T-helper 2 cell (primary cell): Measurements from ENCODE around the gene IQGAP3.
"Not testable (repeated sequence)": the region's sequence is repeated elsewhere in the genome, so short reads cannot be mapped to it uniquely, and the experiment has no call there.

ENCODE experiments used
- DNase-seq, 5 experiments: peaks; one replicate each; pipeline versions ENCODE4 v3.0.0 to v3.0.0-alpha.2; 2012 to 2022

IQGAP3 gene

DNA sequence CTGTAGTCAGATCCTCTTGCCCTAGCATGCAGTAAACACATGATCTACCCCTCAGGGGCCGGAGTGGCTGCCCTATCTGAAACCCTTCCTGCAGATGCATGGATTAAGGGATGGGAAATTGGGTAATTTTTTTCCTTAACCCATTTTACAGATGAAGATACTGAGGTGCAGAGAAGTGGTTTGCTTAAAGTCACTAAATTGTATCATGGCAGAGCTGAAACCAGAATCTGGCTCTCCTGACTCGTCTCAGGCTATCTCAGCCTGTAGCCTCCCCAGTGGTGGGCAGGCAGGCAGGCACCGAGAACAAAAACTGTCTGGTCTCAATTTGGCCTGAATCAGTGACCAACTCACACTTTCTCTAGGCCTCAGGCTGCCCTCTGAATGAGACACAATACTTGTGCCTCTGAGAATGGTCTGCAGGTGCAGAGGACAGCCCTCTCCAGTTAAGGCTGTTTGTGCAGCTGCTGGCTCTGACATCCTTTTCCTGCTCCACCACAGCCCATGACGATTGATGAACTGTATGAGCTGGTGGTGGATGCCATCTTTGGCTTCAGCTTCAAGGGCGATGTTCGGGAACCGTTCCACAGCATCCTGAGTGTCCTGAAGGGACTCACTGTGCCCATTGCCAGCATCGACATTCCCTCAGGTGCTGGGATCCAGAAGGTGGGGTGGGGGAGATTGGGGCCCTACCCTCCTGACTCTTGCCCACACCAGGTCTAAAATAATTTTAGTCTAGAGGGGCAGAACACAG is 20.7 kb upstream of the IQGAP3 start:
- DNase-seq, result no peak

GRCh38 chr1:156592158-156592909 is 20.0 kb upstream of the IQGAP3 start:
- DNase-seq, result no peak

DNA sequence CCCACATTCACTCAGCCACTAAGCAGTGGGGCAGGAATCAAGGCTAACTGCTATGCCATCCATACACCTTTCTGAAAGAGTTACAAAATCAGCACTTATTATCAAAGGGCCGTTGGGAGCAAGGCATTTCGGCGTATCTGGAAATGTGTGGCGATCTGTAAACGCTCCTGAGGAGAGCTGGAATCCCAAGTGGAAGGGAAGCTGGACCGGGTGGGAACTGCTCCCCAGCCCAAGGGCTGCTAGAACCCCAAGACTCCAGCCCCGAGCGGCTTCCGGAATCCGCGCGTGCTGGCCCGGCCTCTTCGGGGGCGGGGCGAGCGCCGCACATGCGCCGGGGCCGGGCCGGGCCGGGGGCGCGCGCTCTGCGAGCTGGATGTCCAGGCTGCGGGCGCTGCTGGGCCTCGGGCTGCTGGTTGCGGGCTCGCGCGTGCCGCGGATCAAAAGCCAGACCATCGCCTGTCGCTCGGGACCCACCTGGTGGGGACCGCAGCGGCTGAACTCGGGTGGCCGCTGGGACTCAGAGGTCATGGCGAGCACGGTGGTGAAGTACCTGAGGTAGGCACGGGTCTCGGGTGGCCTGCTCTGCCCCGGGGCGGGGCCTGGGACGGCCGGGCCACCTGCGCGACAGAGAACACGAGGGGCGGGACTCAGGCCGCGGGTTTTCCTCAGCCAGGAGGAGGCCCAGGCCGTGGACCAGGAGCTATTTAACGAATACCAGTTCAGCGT is 19.2 kb upstream of the IQGAP3 start, which contains the start of gene NAXE:
NAXE (plus strand) TSS at position 345 of the 726 bp plus-strand sequence; CDS start at position 374, 29 bp downstream.
- peak; percentile 52 to 76 (median 54) for DNase-seq

GRCh38 chr1:156591181-156591431 is 18.7 kb upstream of the IQGAP3 start:
- DNase-seq, result no peak

DNA sequence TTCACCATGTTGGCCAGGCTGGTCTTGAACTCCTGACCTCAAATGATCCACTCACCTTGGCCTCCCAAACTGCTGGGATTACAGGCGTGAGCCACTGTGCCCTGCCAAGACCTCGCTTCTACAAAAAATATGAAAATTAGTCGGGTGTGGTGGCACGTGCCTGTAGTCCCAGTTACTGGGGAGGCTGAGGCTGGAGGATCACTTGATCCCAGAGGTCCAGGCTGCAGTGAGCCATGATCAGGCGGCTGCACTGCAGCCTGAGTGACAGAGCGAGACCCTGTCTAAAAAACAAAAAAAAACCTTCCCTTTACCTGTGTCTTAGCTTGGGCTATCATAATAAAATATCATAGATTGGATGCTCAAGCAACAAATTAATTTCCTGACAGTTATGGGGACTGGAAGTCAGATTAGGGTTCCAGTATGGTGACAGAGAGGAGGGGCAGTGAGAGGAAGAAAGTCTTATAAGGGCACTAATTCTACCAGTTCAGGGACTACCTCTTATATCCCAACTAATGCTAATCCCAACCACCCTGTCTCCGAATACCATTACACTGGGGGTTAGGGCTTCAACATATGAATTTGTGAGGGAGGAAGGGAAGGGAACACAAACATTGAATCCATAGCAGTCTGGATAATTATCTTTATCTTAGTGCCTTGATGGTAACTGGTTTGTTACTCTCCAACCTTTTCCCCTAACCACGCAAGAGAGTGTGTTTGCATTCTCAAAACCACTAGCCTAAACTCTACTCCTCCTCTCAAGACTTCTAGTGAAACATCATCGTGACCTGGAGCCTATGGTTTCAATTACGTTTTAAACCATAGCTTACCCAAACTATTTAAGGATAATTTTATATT is 18.2 kb upstream of the IQGAP3 start:
- no peak for DNase-seq

DNA sequence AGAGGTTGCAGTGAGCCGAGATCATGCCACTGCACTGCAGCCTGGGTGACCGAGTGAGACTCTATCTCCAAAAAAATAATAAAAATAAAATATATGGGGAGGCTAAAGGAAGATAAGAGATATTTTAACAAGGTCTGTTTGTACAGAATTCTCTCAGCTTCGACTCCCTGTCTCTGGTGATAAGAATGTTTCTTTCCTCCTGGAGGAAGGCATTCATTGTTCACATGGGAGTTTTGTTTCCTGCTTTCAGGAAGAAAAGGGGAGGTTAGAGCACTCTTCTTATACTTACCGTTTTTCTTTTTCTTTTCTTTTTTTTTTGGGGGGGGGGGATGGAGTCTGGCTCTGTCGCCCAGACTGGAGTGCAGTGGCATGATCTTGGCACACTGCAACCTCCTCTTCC is 17.2 kb upstream of the IQGAP3 start:
- no peak for DNase-seq

DNA sequence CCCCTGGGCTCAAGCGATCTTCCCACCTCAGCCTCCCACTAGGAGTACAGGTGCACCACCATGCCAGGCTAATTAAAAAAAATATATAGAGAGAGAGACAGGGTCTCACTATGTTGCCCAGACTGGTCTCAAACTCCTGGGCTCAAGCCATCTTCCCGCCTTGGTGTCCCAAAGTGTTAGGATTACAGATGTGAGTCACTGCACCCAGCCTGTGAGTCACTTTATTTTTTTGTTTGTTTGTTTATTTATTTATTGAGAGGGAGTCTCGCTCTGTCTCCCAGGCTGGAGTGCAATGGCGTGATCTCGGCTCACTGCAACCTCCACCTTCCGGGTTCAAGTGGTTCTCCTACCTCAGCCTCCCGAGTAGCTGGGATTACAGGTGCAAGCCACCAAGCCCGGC is 15.6 kb upstream of the IQGAP3 start:
- not testable (repeated sequence) for DNase-seq

DNA sequence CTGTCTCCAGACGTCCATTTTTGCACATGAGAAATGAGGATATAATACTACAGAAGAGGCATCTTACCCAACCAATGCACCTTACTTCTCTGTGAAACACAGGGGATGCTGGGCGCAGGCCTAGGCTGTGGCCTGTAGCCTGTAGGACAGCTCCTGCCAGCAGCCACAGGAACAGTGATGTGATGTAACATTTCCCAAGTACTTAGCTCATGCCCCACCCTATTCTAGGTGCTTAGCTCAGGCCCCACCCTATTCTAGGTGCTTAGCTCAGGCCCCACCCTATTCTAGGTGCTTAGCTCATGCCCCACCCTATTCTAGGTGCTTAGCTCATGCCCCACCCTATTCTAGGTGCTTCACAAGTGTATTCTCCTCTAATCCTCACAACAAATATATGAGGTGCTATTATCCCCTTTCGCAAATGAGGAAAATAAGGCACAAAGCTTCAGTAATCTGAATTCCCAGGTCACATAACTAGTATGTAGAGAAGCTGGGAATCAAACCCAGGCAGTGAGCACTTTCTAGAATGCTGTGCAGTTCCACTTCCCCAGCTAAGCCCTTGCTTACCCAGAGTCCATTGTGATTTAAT is 14.6 kb upstream of the IQGAP3 start:
- DNase-seq, result no peak

DNA sequence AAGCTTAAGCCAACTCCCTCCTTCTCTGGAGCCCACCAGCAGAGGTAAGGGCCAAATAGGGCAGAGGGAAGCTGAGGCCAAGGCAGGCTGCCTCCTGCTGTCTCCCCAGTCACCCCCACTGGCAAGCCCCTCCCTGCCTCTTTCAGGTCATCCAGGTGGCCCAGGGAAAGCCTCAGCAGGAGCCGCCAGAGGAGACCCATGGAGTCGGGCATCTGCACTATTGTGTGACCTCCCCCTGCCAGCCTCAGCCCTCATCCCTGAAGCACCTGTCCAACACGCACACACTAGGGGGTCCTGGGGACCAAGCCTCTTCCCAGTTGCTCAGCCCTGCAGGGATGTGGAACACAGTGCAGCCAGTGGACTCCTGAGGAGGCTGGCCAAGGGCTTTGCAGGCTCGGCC is 14.0 kb upstream of the IQGAP3 start:
- DNase-seq, result no peak

GRCh38 chr1:156584813-156585212 is 12.4 kb upstream of the IQGAP3 start:
- DNase-seq, result no peak

DNA sequence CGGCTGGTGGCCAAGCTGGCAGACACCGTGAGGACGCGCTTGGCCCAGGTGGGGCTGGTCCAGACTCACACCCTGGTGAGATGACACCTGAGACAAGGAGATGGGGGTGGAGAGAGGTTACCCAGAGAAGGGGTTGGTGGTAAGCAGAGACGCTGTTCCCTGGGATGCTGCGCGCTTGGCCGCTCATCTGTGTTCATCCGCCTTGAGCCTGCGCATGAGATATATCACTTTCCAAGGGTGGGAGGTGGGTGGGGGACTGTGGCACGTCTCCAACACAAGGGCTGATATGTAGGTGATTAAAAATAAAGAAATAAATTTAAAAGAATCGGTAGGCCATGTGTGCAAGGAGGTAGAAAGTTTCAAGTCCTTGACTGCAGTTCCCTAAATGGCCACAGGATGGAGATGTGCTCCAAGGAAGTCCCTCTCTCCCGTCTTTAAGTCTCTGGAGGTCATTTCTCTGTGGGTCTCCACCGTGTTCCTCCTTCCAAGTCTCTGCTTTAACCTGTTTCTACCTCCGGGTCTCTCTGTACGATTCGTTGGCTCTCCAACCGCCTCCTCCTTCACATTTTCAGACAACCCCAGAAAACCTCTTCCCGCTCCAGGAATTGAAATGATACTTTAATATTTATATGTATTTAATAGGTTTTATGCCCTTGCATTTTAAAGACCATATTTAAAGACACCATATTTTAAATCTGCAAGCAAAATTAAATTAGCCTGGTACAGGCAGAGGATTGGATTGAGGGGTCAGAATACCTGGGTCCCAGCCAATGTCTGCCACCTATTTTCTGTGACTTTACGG is 11.7 kb upstream of the IQGAP3 start:
- DNase-seq, result peak in 4 of 5 experiments; percentile 48 to 78 (median 60)

DNA sequence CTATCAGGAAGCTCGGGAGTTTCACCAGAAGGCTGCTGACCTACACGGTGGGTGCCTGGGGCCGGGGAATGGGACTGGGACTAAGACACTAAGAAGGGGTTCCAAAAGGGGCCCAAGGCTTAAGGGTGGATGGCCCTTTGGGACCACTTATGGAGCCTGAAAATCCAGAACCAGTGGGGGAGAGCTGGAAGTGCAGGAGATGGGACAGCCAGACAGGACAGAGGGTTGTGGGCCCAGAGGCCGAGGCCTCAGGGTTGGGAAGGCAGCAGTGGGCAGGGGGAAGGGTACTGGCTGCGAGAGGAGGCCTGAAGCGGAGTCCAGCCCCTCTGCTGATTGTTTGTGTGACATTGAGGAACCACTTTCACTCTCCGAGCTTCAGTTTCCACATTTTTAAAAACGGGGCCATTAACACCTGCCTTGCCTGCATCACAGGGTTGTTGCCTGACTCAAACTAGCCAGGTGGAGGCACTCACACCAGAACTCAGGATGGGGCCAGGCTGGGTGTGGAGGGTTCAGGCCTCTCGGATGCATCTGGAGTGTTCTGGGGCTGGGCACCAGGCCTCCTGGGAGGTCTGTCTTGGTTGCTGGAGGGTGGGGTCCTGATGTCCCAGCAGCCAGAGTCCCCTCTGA is 10.1 kb upstream of the IQGAP3 start:
- no peak for DNase-seq

GRCh38 chr1:156581661-156582387 is 9.5 kb upstream of the IQGAP3 start:
- peak in 1 of 5 experiments; percentile 23 for DNase-seq

DNA sequence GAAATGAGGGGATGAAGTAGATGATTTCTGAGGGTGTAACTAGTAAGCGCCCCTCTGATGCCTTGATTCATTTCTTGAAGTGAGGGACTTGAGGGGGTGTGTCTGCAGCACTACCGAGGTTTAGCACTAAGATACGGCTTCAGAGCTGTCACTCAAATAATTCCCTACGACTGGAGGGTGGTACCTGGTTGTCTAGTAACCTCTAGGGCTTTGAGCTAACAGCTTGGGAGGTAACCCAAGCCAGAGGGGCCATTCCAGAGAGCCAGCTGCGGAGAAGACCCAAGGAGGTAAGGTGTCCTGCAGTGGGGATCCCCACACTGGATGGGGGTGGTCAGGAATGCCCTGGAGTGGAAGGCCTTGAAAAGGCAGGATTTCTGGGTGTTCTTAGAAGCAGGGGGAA is 7.1 kb upstream of the IQGAP3 start, which contains the start of gene TTC24:
TTC24 (plus strand) TSS at position 252 of the 400 bp plus-strand sequence. CDS start 1,642 bp downstream, outside the sequence.
- no peak for DNase-seq

DNA sequence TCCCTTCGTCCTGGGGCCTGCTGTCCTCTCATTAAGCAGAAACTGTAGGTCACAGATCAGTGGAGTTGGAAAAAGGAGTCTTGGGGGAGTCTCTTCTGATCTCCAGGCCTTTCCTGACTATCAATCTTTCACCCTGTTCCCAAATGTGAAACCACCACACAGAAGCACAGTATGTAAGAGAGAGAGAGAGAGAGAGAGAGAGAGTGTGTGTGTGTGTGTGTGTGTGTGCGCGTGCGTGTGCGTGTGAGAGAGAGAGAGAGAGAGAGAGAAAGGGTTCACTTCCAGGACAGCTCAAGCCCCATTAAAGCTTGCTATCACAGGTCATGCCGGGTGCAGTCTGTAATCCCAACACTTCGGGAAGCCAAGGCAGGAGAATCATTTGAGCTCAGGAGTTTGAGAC is 5.7 kb upstream of the IQGAP3 start:
- no peak for DNase-seq

GRCh38 chr1:156577550-156577949 is 5.2 kb upstream of the IQGAP3 start:
- DNase-seq, result no peak

DNA sequence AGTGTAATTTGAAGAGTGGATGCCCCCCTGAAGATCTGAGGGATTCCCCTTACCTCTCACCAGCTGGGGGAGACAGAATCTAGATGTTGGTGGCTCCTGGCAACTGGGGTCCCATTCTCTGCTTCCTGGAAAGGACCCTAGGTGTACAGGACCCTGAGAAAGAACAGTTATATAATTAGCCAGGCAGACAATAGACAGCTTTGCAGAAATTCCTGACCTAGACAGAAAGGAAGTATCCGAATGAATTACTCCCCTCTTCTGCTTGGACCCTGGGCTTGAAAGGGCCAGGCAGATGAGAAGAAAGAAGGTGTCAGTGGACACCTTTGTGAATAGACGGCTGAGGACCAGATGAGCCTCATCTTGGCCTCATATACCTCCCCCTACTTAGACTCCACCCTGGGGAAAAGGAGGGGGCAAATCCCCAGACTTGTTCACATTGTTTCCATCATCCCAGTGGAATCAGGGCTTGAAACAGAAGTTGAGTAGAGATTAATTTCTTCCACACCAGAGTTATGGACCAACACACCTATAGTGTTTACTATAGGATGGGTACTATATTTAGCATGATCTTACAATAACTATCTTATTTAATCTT is 1.8 kb upstream of the IQGAP3 start:
- DNase-seq, result no peak

- no peak for DNase-seq
Measured at GRCh38 chr1:156572663-156573018, 276 bp upstream of the IQGAP3 start.

- no peak for DNase-seq
Measured at GRCh38 chr1:156571261-156571852, 1.0 kb downstream of the IQGAP3 start.
